Suprapubic skin (tissue), 4 donors: ENCODE results near the gene XRCC6.

Experiments used
- EP300 ChIP-seq: sonication (generic); formaldehyde crosslinking; IDR thresholded peaks from one replicate; pipeline ENCODE4 v1.6.1; 2017; ENCODE audit warnings: antibody characterized with exemption
- POLR2A ChIP-seq, 2 donors: fragments of 450-650 bp; IDR thresholded peaks; one replicate each; pipeline ENCODE4 v1.6.1; 2017; ENCODE audit warnings: antibody characterized with exemption in 2 of 2, mild to moderate bottlenecking in 2 of 2, moderate library complexity in 2 of 2
- POLR2AphosphoS5 ChIP-seq, 3 donors: sonication (generic); formaldehyde crosslinking; IDR thresholded peaks; one replicate each; pipeline ENCODE4 v1.6.1; 2017; ENCODE audit warnings: antibody characterized with exemption in 3 of 3
- TF ChIP-seq, protein P1 (sequence below), 2 donors: fragments of 200-600 bp in 1 of 2; fragments of 450-650 bp in 1 of 2; sonication (generic) in 1 of 2; IDR thresholded peaks; one replicate each; pipeline ENCODE4 v1.5.1; 2016 to 2019; ENCODE audit warnings: antibody characterized with exemption in 2 of 2, mild to moderate bottlenecking in 1 of 2, moderate library complexity in 1 of 2

DNA sequence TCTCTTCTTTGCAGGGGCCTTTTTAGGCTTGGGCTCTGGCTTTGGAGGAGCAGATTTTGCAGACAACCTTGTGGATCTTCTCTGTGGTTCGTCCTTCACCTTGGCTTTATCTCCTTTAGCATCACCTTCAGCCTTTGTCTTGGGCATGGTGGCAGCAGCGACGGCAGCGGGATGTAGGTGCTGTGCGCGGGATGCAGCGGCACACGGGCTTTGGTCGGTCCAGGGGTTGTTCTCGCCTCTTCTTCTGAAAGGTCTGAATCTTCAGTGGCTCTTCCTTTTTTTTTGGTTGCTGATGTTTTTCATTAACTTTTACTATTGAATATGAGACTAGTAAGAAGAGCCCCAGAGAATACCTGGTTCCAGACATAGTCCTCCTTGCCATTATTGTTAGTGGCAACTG lies 88.2 kb downstream of the XRCC6 start:
- TF ChIP-seq POLR2A (IDR thresholded peaks at IDR 0.05) (no peak), EP300 (no peak), POLR2AphosphoS5 (IDR thresholded peaks at IDR 0.05) (no peak)
- TF ChIP-seq, protein P1, sequence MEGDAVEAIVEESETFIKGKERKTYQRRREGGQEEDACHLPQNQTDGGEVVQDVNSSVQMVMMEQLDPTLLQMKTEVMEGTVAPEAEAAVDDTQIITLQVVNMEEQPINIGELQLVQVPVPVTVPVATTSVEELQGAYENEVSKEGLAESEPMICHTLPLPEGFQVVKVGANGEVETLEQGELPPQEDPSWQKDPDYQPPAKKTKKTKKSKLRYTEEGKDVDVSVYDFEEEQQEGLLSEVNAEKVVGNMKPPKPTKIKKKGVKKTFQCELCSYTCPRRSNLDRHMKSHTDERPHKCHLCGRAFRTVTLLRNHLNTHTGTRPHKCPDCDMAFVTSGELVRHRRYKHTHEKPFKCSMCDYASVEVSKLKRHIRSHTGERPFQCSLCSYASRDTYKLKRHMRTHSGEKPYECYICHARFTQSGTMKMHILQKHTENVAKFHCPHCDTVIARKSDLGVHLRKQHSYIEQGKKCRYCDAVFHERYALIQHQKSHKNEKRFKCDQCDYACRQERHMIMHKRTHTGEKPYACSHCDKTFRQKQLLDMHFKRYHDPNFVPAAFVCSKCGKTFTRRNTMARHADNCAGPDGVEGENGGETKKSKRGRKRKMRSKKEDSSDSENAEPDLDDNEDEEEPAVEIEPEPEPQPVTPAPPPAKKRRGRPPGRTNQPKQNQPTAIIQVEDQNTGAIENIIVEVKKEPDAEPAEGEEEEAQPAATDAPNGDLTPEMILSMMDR (IDR thresholded peaks at IDR 0.05), result no peak
